ENCODE data around the gene MTERF1.

The MTERF1 gene

GRCh38 chr7:91883676-91884362, 3.3 kb upstream of the MTERF1 start:
- H3K4me3 ChIP-seq (ENCODE audit: low read depth, low read length) = no peak overlapping the region
- peak; percentile 33 for DNase-seq (ENCODE audit: low read depth)
- in situ Hi-C loops (cut with HindIII; ENCODE audit: low sequenced_read_pairs) = no loop called here
- no peak for TF ChIP-seq CTCF (IDR thresholded peaks at IDR 0.05; ENCODE audit: low read depth, low read length, missing control alignments)

DNA sequence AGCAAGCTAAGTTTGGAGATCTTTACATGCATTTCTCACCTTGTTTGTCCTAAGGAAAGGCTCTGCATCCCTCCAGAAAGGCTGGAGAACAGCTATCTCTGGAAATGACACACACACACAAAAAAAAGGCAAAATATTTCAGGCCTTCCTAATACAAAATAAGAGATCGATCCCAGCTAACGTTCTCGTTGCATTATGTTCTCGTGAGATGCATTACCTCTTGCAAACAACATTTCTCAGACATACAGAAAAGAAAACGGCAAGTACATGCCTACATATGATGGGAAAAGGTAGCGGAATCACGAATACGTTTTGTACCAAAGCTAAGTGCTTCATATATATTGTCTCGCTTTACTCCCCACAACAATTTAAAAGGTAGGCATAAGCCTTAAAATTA, 488 bp downstream of the MTERF1 start:
- in situ Hi-C loops (cut with HindIII; ENCODE audit: low sequenced_read_pairs) = no loop called here

GRCh38 chr7:91876391-91877133, 3.9 kb downstream of the MTERF1 start:
- no peak overlapping the region for H3K4me3 ChIP-seq (ENCODE audit: low read depth, low read length)
- in situ Hi-C loops (cut with HindIII; ENCODE audit: low sequenced_read_pairs) = no loop called here
- peak; percentile 47 for TF ChIP-seq CTCF (IDR thresholded peaks at IDR 0.05; ENCODE audit: low read depth, low read length, missing control alignments)
- DNase-seq (ENCODE audit: low read depth) = no peak

More for the DNA sequence above, 488 bp downstream of the MTERF1 start:
- H3K4me3 ChIP-seq (ENCODE audit: low read depth, low read length) = peak overlapping the region; percentile 55
- no peak for DNase-seq (ENCODE audit: low read depth)
- no peak for TF ChIP-seq CTCF (IDR thresholded peaks at IDR 0.05; ENCODE audit: low read depth, low read length, missing control alignments)

GRCh38 chr7:91875851-91876250, 4.7 kb downstream of the MTERF1 start:
- no peak for TF ChIP-seq CTCF (IDR thresholded peaks at IDR 0.05; ENCODE audit: low read depth, low read length, missing control alignments)
- in situ Hi-C loops (cut with HindIII; ENCODE audit: low sequenced_read_pairs) = no loop called here
- no peak for DNase-seq (ENCODE audit: low read depth)
- H3K4me3 ChIP-seq (ENCODE audit: low read depth, low read length) = no peak overlapping the region

DNA sequence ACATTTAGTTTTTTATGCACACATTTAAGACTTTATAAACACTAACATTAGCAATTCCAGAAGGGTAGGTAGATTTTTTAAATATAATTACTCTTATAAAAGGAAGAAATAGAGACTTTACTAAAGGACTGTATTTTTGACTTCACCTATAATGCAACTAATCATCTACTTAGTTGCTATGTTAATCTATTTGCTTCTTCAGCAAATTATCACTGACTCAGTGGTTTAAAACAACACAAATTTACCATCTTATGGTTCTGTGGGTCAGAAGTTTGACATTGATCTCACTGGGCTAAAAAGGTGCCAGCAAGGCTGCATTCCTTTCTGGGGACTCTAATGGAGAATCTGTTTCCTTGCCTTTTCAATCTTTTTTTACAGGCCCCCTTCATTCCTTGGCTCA, 7.6 kb downstream of the MTERF1 start:
- in situ Hi-C loops (cut with HindIII; ENCODE audit: low sequenced_read_pairs) = no loop called here
- no peak for TF ChIP-seq CTCF (IDR thresholded peaks at IDR 0.05; ENCODE audit: low read depth, low read length, missing control alignments)
- no peak overlapping the region for H3K4me3 ChIP-seq (ENCODE audit: low read depth, low read length)
- no peak for DNase-seq (ENCODE audit: low read depth)

DNA sequence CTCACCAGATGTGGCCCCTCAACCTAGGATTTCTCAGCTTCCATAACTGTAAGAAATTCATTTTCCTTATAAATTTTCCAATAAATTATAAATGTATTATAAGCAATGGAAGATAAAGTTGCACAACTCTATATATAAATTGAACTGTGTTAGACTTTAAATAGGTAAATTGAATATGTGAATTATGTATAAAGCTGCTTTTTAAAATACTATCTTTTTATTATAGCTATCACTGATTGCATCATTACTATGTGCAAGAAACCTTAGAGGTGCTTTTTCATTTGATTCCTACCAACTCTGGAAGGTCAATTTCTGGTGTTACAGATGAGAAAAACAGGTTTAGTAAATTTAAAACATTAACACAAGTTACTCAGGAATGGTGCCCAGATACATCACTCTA, 8.4 kb downstream of the MTERF1 start:
- TF ChIP-seq CTCF (IDR thresholded peaks at IDR 0.05; ENCODE audit: low read depth, low read length, missing control alignments) = no peak
- in situ Hi-C loops (cut with HindIII; ENCODE audit: low sequenced_read_pairs) = no loop called here
- no peak for DNase-seq (ENCODE audit: low read depth)
- H3K4me3 ChIP-seq (ENCODE audit: low read depth, low read length) = no peak overlapping the region
